ENCODE data around the gene CREB5.

- TF ChIP-seq, protein P1, sequence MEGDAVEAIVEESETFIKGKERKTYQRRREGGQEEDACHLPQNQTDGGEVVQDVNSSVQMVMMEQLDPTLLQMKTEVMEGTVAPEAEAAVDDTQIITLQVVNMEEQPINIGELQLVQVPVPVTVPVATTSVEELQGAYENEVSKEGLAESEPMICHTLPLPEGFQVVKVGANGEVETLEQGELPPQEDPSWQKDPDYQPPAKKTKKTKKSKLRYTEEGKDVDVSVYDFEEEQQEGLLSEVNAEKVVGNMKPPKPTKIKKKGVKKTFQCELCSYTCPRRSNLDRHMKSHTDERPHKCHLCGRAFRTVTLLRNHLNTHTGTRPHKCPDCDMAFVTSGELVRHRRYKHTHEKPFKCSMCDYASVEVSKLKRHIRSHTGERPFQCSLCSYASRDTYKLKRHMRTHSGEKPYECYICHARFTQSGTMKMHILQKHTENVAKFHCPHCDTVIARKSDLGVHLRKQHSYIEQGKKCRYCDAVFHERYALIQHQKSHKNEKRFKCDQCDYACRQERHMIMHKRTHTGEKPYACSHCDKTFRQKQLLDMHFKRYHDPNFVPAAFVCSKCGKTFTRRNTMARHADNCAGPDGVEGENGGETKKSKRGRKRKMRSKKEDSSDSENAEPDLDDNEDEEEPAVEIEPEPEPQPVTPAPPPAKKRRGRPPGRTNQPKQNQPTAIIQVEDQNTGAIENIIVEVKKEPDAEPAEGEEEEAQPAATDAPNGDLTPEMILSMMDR (IDR thresholded peaks at IDR 0.05): no peak
- TF ChIP-seq POLR2A (IDR thresholded peaks at IDR 0.05): no peak
Measured at GRCh38 chr7:28646376-28647075, 234.2 kb downstream of the CREB5 start.
